ENCODE results near the gene FAM210B. TPM values are rescaled to one million over a fixed set of nuclear protein-coding genes. Genes with fewer than 3 reads are reported as not detected.
A peak's percentile ranks its signal among the peaks of the same experiment; 100 is the strongest.

The FAM210B gene
- 10 to 100 TPM; 15.0 to 41.2 (median 31.6) TPM for total RNA-seq

GRCh38 chr20:56358600-56359211, at the start of gene FAM210B:
FAM210B (plus strand) TSS chr20:56358974; CDS start chr20:56359006, 32 bp downstream.
- Histone ChIP-seq H3K27me3 (no peaks in the 10 kb centered on the region), H3K9me3 (no peaks in the 10 kb centered on the region), H3K36me3 (no peaks in the 10 kb centered on the region), H3K27ac (peak within 1 kb of the TSS; percentile 74 to 86 (median 82)), H3K4me3 (peak within 1 kb of the TSS; percentile 81 to 100 (median 96)), H3K4me1 (peaks cover 9 to 22% (median 16%) of the 10 kb centered on the region in 4 donors)
- peak in 2 of 4 donors; percentile 39 to 71 for TF ChIP-seq POLR2A (IDR thresholded peaks at IDR 0.05)
- TF ChIP-seq EP300 (IDR thresholded peaks at IDR 0.05), result no peak
- TF ChIP-seq CTCF (IDR thresholded peaks at IDR 0.05), result no peak
- peak; percentile 18 to 73 for TF ChIP-seq POLR2AphosphoS5 (IDR thresholded peaks at IDR 0.05)
- DNase-seq (peak; percentile 93 to 97), ATAC-seq (ENCODE audit: low FRiP score in 2 of 2) (peak; percentile 95 to 98)
- 1 to 4% methylated on average over 6 to 22 of the region's 63 CpGs for WGBS, 2 donors

GRCh38 chr20:56316051-56316450, 42.7 kb upstream of the FAM210B start:
- TF ChIP-seq EP300 (IDR thresholded peaks at IDR 0.05), result no peak
- TF ChIP-seq POLR2A (IDR thresholded peaks at IDR 0.05), result no peak
- TF ChIP-seq POLR2AphosphoS5 (IDR thresholded peaks at IDR 0.05), result no peak
- no peak for TF ChIP-seq CTCF (IDR thresholded peaks at IDR 0.05)
- DNase-seq, result no peak
- Histone ChIP-seq H3K27me3 (no peaks in the 10 kb centered on the region), H3K4me3 (no peak overlapping the region), H3K9me3 (peaks cover 0 to 6% (median 1%) of the 10 kb centered on the region in 4 donors), H3K27ac (no peak overlapping the region), H3K4me1 (no peaks in the 10 kb centered on the region), H3K36me3 (no peaks in the 10 kb centered on the region)
- no peak for ATAC-seq (ENCODE audit: low FRiP score in 2 of 2)
- WGBS, 2 donors, result 64 to 76% methylated on average over 6 to 8 of the region's 8 CpGs

GRCh38 chr20:56316483-56316882, 42.3 kb upstream of the FAM210B start:
- TF ChIP-seq POLR2AphosphoS5 (IDR thresholded peaks at IDR 0.05), result no peak
- TF ChIP-seq POLR2A (IDR thresholded peaks at IDR 0.05), result no peak
- TF ChIP-seq CTCF (IDR thresholded peaks at IDR 0.05), result no peak
- TF ChIP-seq EP300 (IDR thresholded peaks at IDR 0.05), result no peak
- 82 to 88% methylated on average over 2 to 3 of the region's 3 CpGs for WGBS, 2 donors
- Histone ChIP-seq H3K36me3 (no peaks in the 10 kb centered on the region), H3K27ac (no peak overlapping the region), H3K4me3 (no peak overlapping the region), H3K4me1 (no peaks in the 10 kb centered on the region), H3K9me3 (peaks cover 0 to 6% (median 1%) of the 10 kb centered on the region in 4 donors), H3K27me3 (no peaks in the 10 kb centered on the region)
- DNase-seq (no peak), ATAC-seq (ENCODE audit: low FRiP score in 2 of 2) (no peak)

- no peak overlapping the region for H3K27ac ChIP-seq
These were observed 36.1 kb upstream of the FAM210B start for GRCh38 chr20:56322681-56323080.

More at GRCh38 chr20:56322681-56323080, 36.1 kb upstream of the FAM210B start:
- H3K4me1 ChIP-seq, result no peaks in the 10 kb centered on the region
- TF ChIP-seq POLR2AphosphoS5 (IDR thresholded peaks at IDR 0.05) (no peak), EP300 (IDR thresholded peaks at IDR 0.05) (no peak), CTCF (IDR thresholded peaks at IDR 0.05) (no peak), POLR2A (IDR thresholded peaks at IDR 0.05) (no peak)
- H3K4me3 ChIP-seq, result no peak overlapping the region
- DNase-seq, result no peak
- WGBS, 2 donors, result 27 to 49% methylated on average over 4 of the region's 4 CpGs
- H3K27me3 ChIP-seq, result no peaks in the 10 kb centered on the region
- H3K36me3 ChIP-seq, result no peaks in the 10 kb centered on the region
- peak in 1 of 2 donors; percentile 32 for ATAC-seq (ENCODE audit: low FRiP score in 2 of 2)
- H3K9me3 ChIP-seq, result no peaks in the 10 kb centered on the region

All from upper lobe of left lung (tissue), 6 donors.